ENCODE data around the gene DSC1. TPM values are rescaled to one million over a fixed set of nuclear protein-coding genes. Genes with fewer than 3 reads are reported as not detected.

Gene DSC1
- total and polyA plus RNA-seq, 10 of the 15 experiments (the other 5 are each of a cell fraction or from before 2014, with no cell fraction given): 0.24 to 0.84 (median 0.44) TPM; not detected in 1

DNA sequence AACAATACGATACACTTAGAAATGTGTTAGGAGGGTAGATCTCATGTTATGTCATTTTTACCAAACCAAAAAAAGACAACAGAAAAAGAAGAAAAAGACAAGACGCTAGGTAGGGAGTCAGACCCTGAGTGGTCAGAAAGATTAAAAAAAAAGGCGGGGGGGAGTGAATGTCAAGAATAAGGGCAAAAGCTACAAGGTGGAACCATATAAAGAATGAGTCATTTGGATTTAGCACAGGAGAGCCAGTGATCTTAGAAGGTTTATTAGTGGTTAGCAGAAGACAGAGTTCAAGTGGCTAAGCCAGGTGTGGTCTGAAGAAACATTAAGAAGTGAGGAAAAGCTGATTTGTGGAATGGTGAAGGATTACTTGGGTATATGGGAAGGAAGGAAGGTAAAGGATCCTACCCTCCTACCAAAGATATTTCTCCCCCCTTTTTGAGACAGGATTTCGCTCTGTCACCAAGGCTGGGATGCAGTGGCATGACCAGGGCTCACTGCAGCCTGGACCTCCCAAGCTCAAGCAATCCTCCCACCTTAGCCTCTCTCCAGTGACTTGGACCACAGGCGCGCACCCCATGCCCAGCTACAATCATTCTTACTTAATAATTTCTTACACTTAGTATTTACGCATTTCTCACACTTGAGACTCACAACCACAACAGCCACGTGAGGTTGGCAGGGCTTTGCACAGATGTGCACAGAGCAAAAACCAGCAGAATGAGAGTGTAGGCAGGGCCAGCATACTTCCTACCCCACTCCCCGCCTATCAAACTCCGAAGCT, 63.0 kb downstream of the DSC1 start:
- no peak overlapping the region for H3K4me2 ChIP-seq (ENCODE audit: control insufficient read depth, insufficient read depth)
- in situ Hi-C loops (cut with MboI) (no loop called here), intact Hi-C loops (cut with micrococcal nuclease; ENCODE audit: unreplicated experiment) (loop anchor here (10.0 kb wide), 1 partner anchor 285 kb away; no protein-coding TSS in a partner anchor)
- SMC1A ChIA-PET (ENCODE audit: uncharacterized antibody, unreplicated experiment): interaction anchor here (0.6 kb wide), 1 partner anchor 71 kb away, joined by 3 read pairs; no protein-coding TSS in a partner anchor
- H3K9ac ChIP-seq (ENCODE audit: control insufficient read depth, insufficient read depth, low read length): no peak overlapping the region
- H3K9me3 ChIP-seq (replicated peaks; ENCODE audit: control insufficient read depth, insufficient read depth, low read length): no peaks in the 10 kb centered on the region
- no TSS peak for BruUV-seq (replicated peaks)
- no peaks in the 10 kb centered on the region for H3K79me2 ChIP-seq (ENCODE audit: control insufficient read depth, insufficient read depth, low read length)
- no peak for TF ChIP-seq LARP7 (IDR thresholded peaks at IDR 0.05)
- no peak for TF ChIP-seq PML (IDR thresholded peaks at IDR 0.05; ENCODE audit: low read length)
- H3K27ac ChIP-seq (ENCODE audit: control insufficient read depth, insufficient read depth): no peak overlapping the region
- DNase-seq (ENCODE audit: low read depth, low spot score) (no peak), FAIRE-seq (no peak), ATAC-seq (no peak)
- H4K20me1 ChIP-seq (ENCODE audit: control insufficient read depth, insufficient read depth): no peaks in the 10 kb centered on the region
- no peaks in the 10 kb centered on the region for H3K36me3 ChIP-seq (ENCODE audit: control insufficient read depth in 2 of 2, insufficient read depth in 2 of 2, low read length in 1 of 2)
- POLR2A ChIA-PET: no interaction called here
- 45% methylated on average over 10 of the region's 10 CpGs for WGBS (ENCODE audit: insufficient coverage, insufficient replicate concordance, low lambda C conversion rate, missing lambda C conversion rate)
- CTCF ChIA-PET: no interaction called here
- no peak overlapping the region for H2AFZ ChIP-seq (ENCODE audit: control insufficient read depth, low read depth, low read length)
- no peak overlapping the region for H3K4me3 ChIP-seq
- RAD21 ChIA-PET (ENCODE audit: unreplicated experiment): no interaction called here
- H3K4me1 ChIP-seq (ENCODE audit: control insufficient read depth, insufficient read depth, low read length): no peaks in the 10 kb centered on the region
- peaks cover 0 to 4% of the 10 kb centered on the region in 2 experiments; a peak in 3 of 4 replicates for H3K27me3 ChIP-seq (replicated peaks in 1 of 2; ENCODE audit: control insufficient read depth in 2 of 2, insufficient read depth in 2 of 2, low read length in 1 of 2)

DNA sequence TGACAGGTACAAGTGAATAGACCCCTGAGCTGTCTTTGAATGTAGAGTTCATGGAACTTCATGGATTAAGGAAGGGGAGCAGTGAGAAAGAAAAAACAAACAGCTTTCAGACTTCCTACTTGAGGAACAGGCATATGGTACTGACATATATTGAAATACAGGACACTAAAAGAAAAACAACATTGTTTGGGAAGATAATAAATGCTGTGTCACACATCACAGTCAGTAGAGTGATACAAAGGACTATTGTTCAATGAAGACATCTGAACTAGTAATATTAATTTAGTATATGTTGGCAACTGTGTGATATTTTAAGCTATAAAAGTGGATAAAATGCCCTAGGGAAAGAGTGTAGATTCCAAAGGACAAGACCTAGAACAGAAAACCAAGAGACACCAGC, 63.8 kb downstream of the DSC1 start:
- H3K4me1 ChIP-seq (ENCODE audit: control insufficient read depth, insufficient read depth, low read length): no peaks in the 10 kb centered on the region
- TF ChIP-seq NFIC (IDR thresholded peaks at IDR 0.05; ENCODE audit: low read depth, low read length): no peak
- no peak for TF ChIP-seq EZH2 (IDR thresholded peaks at IDR 0.05; ENCODE audit: borderline replicate concordance, control insufficient read depth, low read depth, low read length)
- TF ChIP-seq BMI1 (IDR thresholded peaks at IDR 0.05; ENCODE audit: borderline replicate concordance): no peak
- no peak for TF ChIP-seq GATAD2B (conservative IDR thresholded peaks at IDR 0.05; ENCODE audit: low read depth)
- no peak for TF ChIP-seq SMARCA5 (IDR thresholded peaks at IDR 0.05)
- TF ChIP-seq NFYA (IDR thresholded peaks at IDR 0.05; ENCODE audit: borderline replicate concordance, low read depth, low read length): no peak
- no peak overlapping the region for H2AFZ ChIP-seq (ENCODE audit: control insufficient read depth, low read depth, low read length)
- BruUV-seq (replicated peaks): no TSS peak
- FAIRE-seq: no peak
- in situ Hi-C loops (cut with MboI): no loop called here
- H4K20me1 ChIP-seq (ENCODE audit: control insufficient read depth, insufficient read depth): no peaks in the 10 kb centered on the region
- no peak overlapping the region for H3K9ac ChIP-seq (ENCODE audit: control insufficient read depth, insufficient read depth, low read length)
- ChIA-PET RAD21 (ENCODE audit: unreplicated experiment) (no interaction called here), CTCF (no interaction called here), SMC1A (ENCODE audit: uncharacterized antibody, unreplicated experiment) (no interaction called here), POLR2A (no interaction called here)
- no peaks in the 10 kb centered on the region for H3K36me3 ChIP-seq (ENCODE audit: control insufficient read depth in 2 of 2, insufficient read depth in 2 of 2, low read length in 1 of 2)
- H3K79me2 ChIP-seq (ENCODE audit: control insufficient read depth, insufficient read depth, low read length): no peaks in the 10 kb centered on the region
- no peak for ATAC-seq
- H3K4me2 ChIP-seq (ENCODE audit: control insufficient read depth, insufficient read depth): no peak overlapping the region
- peaks cover 0 to 4% of the 10 kb centered on the region in 2 experiments; a peak in 3 of 4 replicates for H3K27me3 ChIP-seq (replicated peaks in 1 of 2; ENCODE audit: control insufficient read depth in 2 of 2, insufficient read depth in 2 of 2, low read length in 1 of 2)
- H3K27ac ChIP-seq (ENCODE audit: control insufficient read depth, insufficient read depth): no peak overlapping the region
- no peak overlapping the region for H3K4me3 ChIP-seq
- intact Hi-C loops (cut with micrococcal nuclease; ENCODE audit: unreplicated experiment): loop anchor here (10.0 kb wide), 1 partner anchor 286 kb away; no protein-coding TSS in a partner anchor
- no peaks in the 10 kb centered on the region for H3K9me3 ChIP-seq (replicated peaks; ENCODE audit: control insufficient read depth, insufficient read depth, low read length)
- DNase-seq (ENCODE audit: low read depth, low spot score): no peak
